Fibroblast of upper back skin (primary cell): Measurements from ENCODE around the gene NOTCH4.
"Not testable (repeated sequence)": the region's sequence is repeated elsewhere in the genome, so short reads cannot be mapped to it uniquely, and the experiment has no call there.

ENCODE experiments used
- DNase-seq: peaks from one replicate; pipeline ENCODE4 v3.0.0-alpha.2; 2013

The NOTCH4 gene

DNA sequence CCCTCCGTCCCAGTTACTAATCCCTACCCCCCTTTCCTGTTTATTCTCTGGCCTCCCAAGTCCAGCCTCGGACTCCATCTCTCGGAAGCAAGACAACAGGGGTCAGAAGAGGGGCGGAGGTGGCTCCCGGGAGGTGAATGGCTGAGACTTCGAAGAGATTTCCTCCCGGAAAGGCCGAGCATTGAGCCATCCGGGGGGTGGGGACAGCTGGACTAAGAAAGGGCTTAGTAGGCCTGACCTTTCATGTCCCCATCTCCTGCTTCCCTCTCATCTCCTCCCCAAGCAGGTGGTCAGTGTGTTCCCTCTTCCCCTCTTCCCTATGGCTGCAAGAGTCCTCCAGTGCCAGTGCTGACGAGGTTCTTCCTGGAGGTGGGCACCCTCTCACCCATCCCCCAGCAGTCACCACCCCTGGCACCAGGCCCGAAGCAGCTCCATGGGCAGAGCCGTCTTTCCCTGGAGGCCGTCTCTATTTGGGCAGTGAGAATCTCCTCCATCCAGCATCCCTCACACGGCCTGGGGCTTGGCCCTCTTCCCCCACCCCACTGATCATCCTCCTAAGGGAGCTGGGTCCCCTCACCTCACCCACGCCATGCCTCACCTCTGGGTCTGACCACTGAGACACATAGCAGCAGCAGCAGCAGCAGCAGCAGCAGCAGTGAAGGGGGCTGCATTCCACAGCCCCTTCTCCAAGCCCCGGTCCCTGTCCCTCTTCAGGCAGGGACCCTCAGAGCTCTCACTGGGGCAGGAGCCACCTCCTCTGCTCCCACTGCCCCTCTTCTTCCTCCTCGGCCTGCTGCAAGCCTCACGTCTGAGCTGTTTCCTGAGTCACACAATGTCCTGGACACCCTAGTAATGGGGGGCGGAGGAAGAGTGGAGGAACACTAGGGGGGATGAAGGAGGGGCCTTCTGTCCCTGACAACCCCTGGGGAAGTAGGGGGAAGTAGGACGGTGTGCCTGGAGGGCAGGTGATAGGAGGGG lies at the start of gene NOTCH4:
NOTCH4 (minus strand) TSS at position 810 of the 978 bp plus-strand sequence; CDS start at position 671, 139 bp downstream.
- DNase-seq: no peak

DNA sequence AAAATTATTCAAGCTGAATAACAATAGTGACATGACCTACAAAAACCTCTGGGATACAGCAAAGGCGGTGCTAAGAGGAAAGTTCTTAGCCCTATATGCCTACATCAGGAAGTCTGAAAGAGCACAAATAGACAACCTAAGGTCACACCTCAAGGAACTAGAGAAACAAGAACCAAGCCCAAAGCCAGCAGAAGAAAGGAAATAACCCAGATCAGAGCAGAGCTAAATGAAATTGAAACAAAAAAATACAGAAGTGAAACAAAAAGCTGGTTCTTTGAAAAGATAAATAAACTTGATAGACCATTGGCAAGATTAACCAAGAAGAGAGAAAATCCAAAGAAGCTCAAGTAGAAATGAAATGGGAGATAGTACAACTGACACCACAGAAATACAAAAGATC lies 47.6 kb upstream of the NOTCH4 start:
- DNase-seq: no peak

DNA sequence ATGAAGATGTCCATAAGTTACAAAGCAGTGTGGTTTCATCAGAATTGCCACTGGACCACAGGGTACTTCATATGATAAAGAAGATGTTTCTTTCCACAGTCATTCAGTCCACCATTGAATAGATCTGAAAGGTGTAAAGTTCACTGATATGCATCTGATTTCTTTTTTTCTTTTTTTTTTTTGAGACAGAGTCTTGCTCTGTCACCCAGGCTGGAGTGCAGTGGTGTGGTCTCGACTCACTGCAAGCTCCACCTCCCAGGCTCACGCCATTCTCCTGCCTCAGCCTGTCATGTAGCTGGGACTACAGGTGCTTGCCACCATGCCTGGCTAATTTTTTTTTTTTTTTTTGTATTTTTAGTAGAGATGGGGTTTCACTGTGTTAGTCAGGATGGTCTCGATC lies 44.6 kb upstream of the NOTCH4 start:
- DNase-seq: not testable (repeated sequence)

DNA sequence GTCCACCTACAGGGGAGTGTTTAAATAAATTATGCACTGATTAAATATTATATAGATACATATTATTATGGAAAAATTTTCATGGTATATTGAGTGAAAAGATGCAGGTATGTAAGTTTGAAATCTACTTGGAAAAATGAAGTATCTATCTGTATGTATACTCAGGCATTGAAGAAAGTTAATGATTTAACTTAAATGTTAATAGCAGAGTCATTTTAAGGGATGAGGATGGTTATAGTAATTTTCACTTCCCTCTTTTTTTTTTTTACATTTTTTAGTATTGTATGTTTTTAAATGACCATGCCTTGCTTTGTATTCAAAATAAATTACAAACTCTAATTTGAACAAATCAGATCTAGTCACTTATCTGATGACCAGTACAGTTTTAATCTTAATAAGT lies 43.2 kb upstream of the NOTCH4 start:
- DNase-seq: no peak

DNA sequence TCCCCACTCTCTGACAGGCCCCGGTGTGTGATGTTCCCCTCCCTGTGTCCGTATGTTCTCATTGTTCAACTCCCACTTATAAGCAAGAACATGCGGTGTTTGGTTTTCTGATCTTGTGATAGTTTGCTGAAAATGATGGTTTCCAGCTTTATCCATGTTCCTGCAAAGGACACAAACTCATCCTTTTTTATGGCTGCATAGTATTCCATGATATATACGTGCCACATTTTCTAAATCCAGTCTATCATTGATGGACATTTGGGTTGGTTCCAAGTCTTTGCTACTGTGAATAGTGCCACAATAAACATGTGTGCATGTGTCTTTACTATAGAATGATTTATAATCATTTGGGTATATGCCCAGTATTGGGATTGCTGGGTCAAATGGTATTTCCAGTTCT lies 33.4 kb upstream of the NOTCH4 start:
- not testable (repeated sequence) for DNase-seq

DNA sequence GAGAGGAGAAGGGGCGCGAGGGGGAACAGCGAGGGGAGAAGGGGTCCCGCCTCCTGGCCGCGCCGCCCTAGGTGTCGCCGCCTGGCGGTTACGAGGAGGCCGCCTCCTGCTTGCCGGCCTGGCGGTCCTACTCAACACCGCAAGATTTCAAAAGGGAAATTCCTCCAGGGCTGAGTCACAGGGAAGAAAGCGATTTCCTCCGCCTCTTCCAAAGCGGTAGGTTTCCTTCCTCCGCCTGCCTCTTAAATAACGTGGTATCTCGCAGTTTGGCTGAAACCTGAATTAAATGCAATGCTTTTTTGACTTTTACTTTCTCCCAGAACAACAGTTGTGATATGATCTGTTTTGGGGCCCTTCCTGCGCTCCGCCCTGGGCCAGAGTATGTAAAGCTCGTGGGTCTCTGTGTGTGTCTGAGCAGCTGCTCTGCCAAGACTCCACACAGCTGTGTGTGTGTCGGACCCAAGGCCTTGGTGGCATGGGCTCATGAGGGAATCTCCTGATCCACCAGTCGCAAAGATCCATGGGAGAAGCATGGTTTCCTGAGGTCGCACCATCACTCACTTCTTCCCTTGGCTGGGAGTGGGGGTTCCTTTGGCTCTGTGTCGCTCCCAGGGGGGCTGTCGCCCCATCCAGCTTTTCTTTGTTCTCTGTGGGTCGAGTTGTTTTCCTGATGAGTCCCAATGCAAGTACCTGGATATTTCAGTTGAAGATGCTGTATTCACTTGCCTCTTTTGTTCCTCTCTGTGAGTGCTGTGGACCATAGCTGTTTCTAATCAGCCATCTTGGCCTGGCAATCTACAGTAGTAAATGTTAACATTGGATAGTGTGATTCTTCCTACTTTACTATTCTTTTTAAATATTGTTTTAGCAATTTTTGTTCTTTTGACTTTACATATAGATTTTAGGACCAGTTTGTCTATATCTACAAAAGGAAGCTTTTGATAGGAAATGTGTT lies 31.6 kb upstream of the NOTCH4 start:
- peak; percentile 96 for DNase-seq

DNA sequence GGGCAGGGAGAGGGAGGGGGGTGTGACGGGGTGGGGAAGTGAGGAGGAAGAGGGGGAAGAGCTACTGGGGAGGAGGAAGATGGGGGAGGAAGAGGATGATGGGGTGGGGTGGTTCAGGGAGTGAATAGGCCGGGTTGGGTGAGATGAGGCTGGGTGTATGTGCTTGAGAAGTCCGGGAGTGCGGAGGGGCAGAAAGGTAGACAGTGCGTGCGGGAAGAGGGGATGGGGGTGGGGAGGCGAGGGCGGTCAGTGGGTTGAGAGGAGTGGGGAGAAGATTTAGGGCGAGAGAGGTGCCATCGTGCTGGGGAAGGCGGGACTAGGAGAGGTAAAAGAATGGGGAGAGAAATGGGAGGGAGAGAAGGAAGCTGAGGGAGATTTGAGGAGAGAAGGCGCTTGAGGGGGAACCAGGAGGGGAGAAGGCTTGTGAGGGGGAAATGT lies 30.9 kb upstream of the NOTCH4 start:
- DNase-seq: no peak

DNA sequence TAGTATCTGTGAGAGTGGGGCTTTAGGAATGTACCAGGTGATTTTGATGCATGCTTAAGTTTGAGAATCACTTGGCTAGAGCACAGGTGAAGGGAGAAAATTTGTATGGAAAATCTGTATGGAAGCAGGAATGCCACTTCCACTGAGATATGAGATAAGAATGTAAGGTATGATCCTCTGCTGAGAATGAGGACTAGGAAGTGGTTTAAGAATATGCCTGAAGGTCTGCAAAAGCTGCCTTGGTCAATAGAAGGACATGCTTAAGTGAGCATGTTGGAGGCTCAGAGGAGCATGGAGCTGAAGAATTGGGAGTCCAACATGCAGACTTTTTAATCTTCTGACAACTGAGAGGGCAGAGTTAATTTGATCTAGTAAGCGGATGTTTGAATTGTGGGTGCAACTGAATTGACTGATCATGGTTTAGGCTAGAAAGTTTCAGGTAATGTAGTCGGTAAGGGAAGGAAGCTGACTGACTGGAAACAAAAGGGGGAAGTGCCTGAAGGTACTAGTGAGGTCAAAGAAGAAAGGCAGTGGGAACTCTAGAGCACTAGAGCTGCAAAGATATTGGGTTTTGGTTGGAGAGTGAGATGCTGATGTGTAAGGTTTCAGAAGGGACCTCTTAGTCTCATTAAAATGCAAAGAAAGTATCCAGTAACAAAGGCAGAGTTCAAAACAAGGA lies 28.6 kb upstream of the NOTCH4 start:
- peak; percentile 11 for DNase-seq

DNA sequence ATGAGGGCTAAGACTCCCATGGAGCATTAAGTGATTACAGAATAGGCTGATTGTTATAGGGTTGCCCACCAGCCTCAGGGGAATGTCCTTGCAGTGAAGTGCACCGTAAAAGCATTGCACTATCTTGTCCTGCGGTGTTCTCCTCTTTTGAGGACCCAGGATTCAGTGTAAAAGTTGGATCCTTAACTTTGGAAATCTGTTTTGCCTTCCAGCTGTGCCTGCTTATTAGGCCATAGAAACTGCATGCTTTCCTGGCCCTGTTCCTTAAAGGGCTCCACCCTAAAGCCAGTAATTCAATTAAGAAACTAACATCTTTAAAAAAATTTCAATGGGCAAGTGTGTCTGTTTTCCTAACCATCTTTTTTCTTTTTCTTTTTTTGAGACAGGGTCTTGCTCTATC lies 25.4 kb upstream of the NOTCH4 start:
- no peak for DNase-seq

DNA sequence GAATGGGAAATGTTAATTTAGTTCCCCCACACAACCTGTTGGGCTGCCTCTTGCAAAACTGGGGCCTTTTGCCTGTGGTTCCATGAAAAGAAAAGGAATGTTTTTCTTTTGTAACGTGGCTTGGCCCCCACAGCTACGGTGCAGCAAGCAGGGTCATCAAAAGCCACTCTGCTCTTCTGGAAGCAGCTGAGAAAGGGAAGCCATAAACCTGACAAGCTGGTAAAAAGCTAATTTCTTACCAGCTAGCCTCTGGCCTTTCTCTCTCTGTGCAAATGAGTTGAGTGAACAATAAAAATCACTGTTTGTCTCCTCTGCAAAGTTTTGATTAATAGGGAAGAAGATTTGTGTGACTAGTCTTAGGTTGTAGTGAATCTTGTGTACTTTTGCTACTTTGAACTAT lies 23.5 kb upstream of the NOTCH4 start:
- no peak for DNase-seq

DNA sequence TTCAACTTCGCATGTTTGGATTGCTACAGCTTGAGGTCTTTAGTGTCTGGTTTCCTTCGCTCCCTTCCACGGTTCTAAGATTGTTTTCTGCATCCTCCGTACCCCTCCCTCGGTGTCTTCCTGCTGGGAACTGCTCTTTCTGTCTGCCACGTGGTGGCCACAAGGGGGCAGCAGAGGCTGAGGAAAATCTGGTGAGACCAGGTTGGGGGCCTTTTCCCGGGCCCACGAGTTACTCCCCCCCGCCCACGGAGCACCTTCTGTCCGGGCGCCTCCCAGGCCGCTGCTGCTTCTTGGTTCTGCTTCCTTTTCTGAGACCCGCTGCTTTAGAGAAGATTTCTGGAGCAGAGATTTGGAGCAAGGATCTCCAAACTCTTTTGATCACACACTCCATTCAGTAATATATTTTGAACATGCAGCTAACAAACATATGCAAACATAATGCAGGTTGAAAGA lies 21.1 kb upstream of the NOTCH4 start:
- DNase-seq: peak; percentile 74

DNA sequence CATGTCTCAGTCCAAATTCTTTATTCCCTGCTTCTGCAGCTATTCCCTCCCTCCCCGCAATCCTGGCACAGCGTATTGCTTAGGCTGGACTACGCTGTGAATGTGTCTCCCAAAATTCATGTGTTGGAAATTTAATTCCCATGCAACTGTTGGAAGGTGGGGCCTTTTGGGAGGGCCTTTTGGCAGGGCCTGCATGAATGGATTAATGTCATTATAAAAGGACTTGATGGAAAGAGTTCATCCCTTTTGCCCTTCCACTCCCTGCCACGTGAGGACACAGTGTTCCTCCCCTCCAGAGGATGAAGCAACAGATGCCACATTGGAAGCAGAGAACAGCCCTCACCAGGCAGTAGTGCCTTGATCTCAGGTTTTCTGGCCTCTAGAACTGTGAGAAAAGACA lies 20.4 kb upstream of the NOTCH4 start:
- DNase-seq: no peak

DNA sequence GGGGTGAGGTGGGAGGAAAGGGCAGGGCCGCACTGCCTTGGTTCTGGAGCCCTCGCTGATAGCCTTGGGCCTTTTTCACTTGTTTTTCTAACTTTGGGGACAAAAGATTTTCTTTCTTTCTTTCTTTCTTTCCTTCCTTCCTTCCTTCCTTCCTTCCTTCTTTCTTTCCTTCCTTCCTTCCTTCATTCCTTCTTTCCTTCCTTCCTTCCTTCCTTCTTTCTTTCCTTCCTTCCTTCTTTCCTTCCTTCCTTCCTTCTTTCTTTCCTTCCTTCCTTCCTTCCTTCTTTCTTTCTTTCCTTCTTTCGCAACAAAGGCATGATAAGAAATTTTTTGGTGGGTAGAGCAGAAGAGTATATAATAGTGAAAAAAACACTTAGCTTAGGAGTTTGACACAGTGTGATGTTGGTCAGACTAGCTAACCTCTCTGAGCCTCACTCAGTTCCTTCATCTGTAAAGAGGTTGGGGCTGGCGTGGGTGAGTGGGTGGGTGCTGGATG lies 18.5 kb upstream of the NOTCH4 start:
- DNase-seq: not testable (repeated sequence)

DNA sequence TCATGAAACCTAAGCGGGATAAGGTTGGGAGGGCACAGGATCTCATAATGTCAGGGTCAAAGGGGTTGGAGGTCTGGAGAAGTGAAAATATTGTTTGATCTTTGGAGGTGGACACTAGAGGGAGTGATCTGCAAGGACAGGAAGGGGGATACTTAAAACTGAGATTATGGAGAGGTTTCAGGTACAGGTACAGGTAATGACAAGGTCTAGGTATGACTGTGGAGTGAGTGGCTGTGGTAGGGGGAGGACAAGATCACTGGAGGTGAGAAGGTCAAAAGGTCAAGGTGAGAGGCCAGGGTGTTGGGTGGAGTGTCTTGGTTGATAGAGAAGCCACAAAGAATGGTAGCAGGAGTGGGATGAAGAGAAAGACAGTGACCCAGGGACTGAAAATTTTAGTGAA lies 16.8 kb upstream of the NOTCH4 start:
- no peak for DNase-seq

DNA sequence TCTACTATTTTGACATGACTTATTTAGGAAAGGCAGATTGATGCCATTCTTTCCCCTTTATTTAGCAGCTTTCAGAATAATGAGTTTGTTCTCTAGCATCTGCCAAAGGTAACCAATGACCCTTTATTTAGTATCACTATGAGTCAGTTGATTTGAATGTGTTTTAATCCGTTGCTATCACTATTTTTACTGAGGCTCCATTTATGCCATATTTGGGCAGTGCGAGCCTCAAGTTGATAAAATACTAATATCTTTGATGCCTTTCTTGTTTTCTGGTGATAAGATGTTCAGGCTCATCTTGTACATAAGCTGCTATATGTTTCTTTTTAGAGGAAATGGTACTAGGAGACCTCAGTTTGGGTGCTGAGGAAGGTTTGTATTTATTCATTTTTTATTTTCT lies 15.6 kb upstream of the NOTCH4 start:
- DNase-seq: no peak

DNA sequence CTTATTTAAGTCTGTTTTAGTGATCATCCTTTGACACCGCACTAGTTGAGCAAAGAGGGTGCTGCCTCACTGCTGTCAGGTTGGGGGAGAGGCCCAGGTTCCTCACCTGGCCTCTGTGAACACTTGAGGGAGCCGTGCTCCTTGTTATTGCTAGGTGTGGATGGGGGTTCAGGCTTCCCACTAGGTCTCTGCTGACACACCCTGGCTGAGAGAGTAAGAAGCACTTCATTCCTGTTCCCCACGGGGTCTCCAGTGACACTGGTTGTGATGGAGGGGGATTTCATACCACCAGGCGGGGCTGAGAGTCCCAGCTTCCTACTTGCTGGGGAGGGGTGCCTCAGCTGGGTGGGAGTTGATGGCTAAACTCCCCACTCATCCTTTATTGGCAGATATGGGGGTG lies 11.1 kb upstream of the NOTCH4 start:
- no peak for DNase-seq

DNA sequence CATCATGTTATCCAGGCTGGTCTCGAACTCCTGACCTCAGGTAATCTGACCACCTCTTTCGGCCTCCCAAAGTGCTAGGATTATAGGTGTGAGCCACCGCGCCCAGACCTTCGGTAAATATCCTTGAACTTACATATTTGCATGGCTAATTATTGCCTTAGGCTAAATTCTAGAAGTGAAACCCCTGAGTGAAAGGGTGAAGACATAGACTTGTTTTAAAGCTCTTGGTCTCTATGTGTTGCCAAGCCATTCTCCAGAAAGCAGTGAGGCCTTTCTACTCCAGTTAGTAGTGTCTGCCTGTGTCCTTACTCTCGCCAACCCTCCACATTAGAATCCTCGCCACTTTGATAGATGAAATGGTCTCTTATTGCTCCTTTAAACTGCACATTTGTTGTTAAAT lies 2.6 kb upstream of the NOTCH4 start:
- DNase-seq: no peak

DNA sequence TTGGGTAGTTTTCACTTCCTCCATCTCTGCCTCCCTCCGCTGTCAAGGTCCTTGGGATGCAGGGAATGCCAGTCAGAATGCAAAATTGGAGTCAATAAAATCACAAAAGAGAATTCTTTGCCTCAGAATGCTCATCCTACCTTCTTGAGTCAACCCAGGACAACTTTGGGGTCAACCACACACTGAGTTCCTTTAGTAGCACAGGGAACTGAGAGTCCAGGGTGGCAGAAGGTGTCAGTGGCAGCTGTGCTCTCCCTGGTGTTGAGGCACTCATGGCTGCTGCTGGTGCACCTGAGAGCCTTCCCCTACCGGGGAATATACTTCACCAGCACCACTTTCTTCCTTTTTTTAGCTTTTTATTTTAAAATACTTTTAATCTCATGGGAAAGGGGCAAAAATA lies 829 bp upstream of the NOTCH4 start:
- no peak for DNase-seq

DNA sequence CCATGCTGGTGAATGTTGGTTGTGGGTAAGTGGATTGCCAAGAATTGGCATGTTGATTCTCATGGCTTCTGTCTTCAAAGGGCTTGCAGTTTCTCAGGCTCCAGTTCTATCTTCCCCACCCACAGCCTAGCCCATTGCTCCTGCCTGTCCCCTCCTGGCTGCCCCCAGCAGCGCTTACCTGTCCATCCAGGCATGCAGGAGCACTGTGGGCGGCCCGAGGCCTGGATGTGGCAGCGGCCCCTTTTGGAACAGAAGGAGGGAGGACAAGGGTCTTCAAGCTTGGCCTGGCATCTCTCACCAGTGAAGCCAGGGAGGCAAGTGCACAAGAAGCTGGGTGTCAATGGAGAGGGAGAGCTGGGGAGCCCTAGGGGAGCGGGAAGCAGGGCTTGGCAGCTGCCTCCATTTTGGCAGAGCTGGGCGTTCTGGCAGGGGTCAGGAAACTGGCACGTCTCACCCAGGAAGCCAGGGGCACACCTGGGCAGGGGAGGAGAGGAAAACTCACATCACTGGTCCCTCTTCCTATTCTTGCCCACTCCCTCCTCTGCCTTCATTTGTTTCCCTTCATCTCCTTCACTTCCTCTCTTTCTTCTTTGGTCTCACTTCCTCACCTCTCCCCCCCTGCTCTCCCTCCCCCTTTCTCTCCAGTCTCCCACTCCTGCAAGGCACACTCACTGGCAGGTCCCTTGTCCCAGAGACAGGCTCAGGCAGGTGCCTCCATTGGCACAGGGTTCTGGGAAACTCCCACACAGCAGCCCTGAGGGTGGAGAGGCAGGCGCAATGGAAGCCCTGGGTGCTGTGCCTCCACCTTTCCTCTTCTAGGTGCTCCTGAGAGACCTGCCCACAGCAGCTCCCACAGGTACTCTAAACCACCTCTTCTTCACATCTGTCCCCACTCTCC lies 1.3 kb downstream of the NOTCH4 start:
- DNase-seq: no peak

DNA sequence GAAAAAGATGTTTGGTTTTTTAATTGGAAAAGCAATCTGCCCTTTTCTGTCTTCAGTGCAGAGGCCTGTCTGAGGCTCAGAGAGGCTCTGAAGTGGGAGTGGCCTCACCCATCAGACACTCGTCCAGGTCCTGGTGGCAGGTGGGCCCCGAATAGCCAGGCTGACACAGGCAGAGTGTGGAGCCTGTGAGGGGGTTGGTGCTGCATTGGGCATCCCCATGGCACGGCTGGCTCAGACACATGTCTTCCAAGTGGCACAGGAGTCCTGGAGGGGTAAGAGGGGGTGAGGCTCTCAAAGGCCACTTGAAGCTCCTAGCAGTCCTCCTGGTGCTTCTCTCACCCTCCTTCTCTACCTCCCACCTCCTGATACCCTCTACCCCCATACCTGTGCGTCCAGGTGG lies 3.8 kb downstream of the NOTCH4 start:
- DNase-seq: no peak

DNA sequence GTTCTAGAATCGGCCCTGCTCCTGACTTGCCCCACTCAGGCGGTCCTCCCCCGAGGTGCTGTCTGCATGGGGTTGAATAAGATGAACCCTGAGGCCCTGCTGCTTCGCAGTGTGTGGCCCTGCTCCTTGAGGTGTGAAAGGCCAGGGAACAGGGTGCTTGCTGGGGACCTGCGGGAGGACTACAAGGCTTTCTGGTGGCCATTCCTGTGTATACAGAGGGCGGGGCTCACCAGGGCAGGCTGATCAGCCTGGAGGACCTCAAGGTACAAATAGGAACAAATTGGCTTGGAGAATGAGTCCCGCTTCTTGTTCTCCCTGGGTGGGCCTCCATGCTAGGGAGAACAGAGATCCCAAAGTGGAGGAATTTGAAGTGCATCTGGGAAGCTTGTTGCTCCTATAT lies 5.7 kb downstream of the NOTCH4 start:
- no peak for DNase-seq

DNA sequence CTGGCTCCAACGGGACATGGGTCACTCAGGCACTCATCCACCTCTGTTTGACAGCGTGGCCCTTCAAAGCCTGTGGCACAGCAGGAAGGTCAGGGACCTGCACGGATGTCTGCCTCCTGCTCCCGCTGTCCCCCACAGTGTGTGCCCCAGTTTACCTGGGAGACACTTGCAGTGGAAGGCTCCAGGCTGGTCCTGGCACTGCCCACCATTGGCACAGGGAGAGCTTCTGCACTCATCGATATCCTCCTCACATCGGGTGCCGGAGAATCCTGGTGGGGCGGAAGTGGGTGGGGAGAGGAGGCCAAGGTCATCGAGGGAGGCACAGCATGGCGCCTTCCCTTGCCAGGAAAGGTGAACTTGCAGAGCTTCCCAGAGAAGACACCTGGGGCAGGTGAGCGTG lies 6.9 kb downstream of the NOTCH4 start:
- DNase-seq: no peak
